ENCODE data around the gene TGDS.

- TF ChIP-seq POLR2A (IDR thresholded peaks at IDR 0.05; ENCODE audit: control extremely low read depth in 1 of 2, low read depth in 2 of 2, low read length in 2 of 2) (no peak), SIN3A (conservative IDR thresholded peaks at IDR 0.05 in 1 of 2, IDR thresholded peaks at IDR 0.05 in 1 of 2; ENCODE audit: low read depth in 1 of 2, low read length in 2 of 2) (no peak), TAF1 (IDR thresholded peaks at IDR 0.05; ENCODE audit: low read depth, low read length) (no peak), EZH2 (IDR thresholded peaks at IDR 0.05; ENCODE audit: low read depth, low read length, severe bottlenecking) (no peak), SP2 (IDR thresholded peaks at IDR 0.05; ENCODE audit: low read length) (no peak)
- TF ChIP-seq, protein P1, sequence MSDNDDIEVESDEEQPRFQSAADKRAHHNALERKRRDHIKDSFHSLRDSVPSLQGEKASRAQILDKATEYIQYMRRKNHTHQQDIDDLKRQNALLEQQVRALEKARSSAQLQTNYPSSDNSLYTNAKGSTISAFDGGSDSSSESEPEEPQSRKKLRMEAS (IDR thresholded peaks at IDR 0.05): no peak
- TF ChIP-seq, protein P2, sequence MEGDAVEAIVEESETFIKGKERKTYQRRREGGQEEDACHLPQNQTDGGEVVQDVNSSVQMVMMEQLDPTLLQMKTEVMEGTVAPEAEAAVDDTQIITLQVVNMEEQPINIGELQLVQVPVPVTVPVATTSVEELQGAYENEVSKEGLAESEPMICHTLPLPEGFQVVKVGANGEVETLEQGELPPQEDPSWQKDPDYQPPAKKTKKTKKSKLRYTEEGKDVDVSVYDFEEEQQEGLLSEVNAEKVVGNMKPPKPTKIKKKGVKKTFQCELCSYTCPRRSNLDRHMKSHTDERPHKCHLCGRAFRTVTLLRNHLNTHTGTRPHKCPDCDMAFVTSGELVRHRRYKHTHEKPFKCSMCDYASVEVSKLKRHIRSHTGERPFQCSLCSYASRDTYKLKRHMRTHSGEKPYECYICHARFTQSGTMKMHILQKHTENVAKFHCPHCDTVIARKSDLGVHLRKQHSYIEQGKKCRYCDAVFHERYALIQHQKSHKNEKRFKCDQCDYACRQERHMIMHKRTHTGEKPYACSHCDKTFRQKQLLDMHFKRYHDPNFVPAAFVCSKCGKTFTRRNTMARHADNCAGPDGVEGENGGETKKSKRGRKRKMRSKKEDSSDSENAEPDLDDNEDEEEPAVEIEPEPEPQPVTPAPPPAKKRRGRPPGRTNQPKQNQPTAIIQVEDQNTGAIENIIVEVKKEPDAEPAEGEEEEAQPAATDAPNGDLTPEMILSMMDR (IDR thresholded peaks at IDR 0.05; ENCODE audit: control extremely low read depth in 1 of 3, insufficient read depth in 1 of 3, low read depth in 1 of 3, low read length in 3 of 3): no peak
These were observed 2.3 kb upstream of the TGDS start for GRCh38 chr13:94598281-94598680.

Data from H1 (cell line).